NCI-H2196 treated with DMSO at 0.1 percent for 48 hours (cell line): ENCODE measurements around the gene SKA3.
"Not testable (repeated sequence)": the region's sequence is repeated elsewhere in the genome, so short reads cannot be mapped to it uniquely, and the experiment has no call there.

Experiments
- DNase-seq: peaks from one replicate; lab custom pipeline; 2025; ENCODE audit not compliant: unreplicated experiment; lab: John Stamatoyannopoulos, UW

Gene SKA3

DNA sequence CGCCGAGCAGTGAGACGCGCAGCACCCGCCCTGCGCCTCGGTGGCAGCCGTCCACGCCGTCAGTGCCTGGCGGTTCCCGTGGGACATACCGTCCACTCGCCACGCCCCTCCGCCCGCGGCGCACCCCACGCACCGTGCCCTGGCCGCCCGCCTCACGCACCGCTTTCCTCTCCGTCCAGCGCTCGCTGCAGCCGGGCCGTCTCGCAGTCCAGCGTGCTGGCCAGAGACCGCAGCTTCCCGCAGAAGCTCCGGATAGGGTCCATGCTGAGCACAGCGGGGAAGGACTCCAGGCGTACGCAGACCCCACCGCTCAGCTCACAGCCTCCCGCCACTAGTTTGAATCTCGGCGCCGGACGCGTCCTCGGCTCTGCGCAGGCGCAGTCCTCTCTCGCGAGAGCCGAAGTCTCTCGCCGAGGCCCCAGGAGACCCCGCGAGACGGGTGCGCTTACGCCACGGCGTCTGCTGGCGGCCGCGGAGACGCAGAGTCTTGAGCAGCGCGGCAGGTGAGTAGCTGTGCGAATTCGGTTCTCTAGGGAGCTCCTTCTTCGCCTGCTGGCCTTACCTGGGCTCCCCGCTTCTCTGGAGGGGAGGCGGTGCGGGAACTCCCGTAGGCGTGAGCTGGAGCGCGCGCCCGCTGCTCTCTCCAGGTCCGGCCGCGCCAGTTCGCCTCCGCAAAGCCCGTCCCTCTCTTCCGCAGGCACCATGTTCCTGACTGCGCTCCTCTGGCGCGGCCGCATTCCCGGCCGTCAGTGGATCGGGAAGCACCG is at the start of gene SKA3, which contains the start of gene MRPL57:
Gene SKA3 (minus strand): TSS at position 338 of the 767 bp plus-strand sequence. CDS start 75 bp downstream, at position 263.
Gene MRPL57 (plus strand): TSS at position 444 of the 767 bp plus-strand sequence. CDS start 259 bp downstream, at position 703.
- DNase-seq, result peak; percentile 56

GRCh38 chr13:21225082-21225481 is 48.7 kb upstream of the SKA3 start:
- DNase-seq, result no peak

DNA sequence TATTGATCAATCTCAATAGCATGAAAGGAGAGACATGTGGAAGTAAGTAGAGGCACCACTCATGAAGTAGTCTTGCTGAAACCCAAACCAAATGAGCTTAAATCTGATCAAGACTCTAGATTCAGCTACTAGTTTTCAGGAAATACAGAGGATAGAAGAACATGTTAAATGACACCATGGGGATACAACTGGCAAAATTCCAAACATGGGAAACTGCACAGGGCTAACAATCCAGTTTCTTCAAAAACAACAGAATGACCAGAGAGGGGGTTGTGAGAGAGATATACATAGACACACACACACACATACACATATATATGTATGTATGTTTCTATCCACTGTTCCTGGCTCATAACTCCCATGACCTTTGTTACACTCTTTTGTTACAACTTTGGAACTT is 44.9 kb upstream of the SKA3 start:
- no peak for DNase-seq

DNA sequence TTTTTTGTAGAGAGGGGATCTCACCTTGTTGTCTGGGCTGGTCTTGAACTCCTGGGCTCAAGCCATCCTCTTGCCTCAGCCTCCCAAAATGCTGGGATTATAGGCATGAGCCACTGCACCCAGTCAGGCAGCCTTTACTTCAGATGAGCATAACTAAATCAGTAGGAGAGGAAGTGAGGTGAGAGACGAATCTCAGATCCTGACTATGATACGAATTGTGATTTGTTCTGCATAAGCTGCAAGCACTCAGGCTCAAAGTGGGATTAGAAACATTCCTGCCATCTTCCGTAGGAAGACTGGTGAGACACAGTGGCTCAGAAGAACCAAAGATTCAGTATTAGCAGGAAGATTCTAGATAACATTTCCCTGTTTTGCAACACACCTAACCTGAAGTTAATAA is 43.4 kb upstream of the SKA3 start:
- DNase-seq, result not testable (repeated sequence)

DNA sequence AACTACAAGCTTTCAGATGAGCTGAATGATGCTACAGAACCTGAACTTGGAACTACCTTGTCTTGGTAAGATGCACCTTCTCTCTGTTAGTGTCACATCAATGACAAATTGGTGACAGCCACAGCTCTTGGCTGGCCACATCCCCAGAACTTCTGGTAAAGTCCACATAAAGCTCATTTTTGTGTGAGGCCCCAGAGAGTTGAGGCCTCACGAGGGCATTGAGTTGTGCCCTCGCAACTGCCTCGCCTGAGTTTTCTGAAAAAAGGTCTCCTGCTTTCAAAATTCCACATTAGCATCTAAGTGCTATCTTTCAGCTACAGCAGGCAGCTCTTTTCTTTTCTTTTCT is 42.7 kb upstream of the SKA3 start:
- no peak for DNase-seq

GRCh38 chr13:21218351-21219035 is 42.1 kb upstream of the SKA3 start:
- no peak for DNase-seq

DNA sequence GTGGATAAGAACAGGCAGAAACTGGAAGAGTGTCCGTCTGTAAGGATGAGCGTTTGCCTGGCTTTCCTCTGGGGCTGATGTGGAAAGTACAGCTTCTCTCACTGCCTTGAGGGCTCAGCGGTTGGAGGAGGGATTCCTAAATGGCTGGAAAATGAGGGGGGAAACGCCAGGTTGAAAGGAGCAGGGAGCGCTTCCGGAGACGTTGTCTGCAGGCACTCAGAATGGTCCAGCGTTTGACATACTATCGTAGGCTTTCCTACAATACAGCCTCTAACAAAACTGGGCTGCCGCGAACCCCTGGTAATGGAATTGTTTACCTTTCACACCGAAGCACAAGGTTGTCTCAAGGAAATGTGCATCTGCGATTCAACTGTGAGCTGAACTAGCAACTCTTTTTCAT is 40.0 kb upstream of the SKA3 start:
- DNase-seq, result no peak

DNA sequence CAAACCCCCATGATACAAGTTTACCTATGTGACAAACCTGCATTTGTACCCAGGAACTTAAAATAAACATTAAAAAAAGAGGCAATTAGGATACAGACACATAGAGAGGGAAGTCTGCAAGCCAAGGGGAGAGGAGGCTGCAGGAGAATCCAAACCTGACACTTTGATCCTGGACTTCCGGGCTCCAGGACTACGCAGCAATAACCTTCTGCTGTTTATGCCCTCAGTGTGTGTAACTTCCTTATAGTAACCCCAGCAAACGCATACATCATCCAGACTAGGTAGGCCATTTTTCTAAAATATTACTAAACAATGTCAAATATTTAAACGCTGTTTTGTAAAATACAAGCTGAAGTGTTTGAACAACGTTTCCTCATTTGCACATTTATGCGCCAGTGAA is 39.1 kb upstream of the SKA3 start:
- not testable (repeated sequence) for DNase-seq

DNA sequence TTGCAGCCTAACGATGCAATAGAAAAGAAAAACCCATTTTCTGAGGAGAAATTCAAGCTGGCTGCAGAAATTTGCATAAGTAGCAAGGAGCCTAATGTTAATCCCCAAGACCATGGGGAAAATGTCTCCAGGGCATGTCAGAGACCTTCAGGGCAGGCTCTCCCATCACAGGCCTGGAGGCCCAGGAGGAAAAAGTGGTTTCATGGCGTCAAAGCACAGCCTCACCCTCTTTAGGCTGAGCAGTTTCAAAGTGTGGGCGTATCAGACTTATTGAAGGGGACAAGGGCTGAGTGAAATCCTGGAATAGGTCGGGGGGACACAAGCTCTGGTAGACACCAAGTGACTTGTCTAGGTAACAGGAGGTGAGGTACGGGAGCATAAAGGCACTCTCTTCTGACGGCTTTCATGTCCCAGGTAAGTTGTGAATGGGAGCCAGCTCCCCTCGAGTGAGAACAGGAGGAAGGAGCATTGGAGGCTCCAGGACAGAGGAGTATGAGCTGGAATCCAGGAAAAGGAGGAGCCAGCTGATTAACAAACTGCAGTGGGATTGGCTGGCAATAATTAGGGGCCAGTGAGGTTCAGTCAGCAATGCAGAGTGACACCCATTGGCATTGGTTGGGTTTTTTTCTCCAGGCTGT is 35.9 kb upstream of the SKA3 start:
- DNase-seq, result no peak

DNA sequence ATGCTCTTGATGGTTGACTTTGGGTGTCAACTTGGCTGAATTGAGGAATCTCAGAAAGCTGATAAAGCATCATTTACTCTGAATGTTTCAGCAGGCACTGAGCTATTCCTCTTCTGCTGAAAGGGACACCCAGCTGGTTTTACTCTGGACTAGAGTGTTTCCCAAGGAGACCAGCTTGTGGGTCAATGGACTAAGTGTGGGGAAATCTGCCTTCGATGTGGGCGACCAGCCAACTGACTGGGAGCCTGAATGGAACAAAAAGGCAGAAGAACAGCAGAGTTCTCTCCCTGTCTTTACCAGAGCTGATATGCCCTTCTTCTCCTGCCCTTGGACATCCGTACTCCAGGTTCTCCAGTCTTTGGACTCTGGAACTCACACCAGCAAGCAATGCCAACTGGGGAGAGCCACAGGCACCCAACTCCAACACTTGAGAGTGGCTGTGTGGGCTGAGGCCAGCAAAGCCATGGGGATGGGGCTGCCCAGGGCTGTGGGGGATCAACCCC is 32.4 kb upstream of the SKA3 start:
- no peak for DNase-seq

GRCh38 chr13:21202767-21203531 is 26.6 kb upstream of the SKA3 start:
- no peak for DNase-seq

GRCh38 chr13:21201456-21202190 is 25.3 kb upstream of the SKA3 start:
- DNase-seq, result not testable (repeated sequence)

GRCh38 chr13:21198391-21198790 is 22.0 kb upstream of the SKA3 start:
- not testable (repeated sequence) for DNase-seq

GRCh38 chr13:21197606-21198225 is 21.4 kb upstream of the SKA3 start:
- DNase-seq, result not testable (repeated sequence)

- not testable (repeated sequence) for DNase-seq
Observed at GRCh38 chr13:21194756-21195155, 18.4 kb upstream of the SKA3 start.

- DNase-seq, result not testable (repeated sequence)
Observed at GRCh38 chr13:21186410-21186809, 10.1 kb upstream of the SKA3 start.

DNA sequence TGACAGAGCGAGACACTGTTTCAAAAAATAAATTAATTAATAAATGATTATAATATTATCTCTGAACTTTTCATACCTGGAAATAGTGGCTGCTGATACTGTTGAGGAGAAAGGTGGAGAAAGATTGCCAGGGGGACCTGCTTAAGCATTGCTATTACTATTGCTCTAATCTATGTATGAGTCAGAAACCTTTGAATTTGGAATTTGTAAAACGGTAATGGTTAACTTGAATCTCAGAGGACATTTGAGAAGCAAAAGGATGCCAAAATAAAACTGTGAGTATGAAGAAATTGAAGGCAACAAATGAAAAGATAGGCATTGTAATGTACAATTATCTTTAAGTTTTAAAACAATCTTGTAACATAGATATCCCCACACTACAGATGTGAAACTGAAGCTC is 5.3 kb upstream of the SKA3 start:
- no peak for DNase-seq

- DNase-seq, result no peak
Observed at GRCh38 chr13:21176982-21177284, 581 bp upstream of the SKA3 start.

- no peak for DNase-seq
Observed at GRCh38 chr13:21175656-21176214, 617 bp downstream of the SKA3 start.

DNA sequence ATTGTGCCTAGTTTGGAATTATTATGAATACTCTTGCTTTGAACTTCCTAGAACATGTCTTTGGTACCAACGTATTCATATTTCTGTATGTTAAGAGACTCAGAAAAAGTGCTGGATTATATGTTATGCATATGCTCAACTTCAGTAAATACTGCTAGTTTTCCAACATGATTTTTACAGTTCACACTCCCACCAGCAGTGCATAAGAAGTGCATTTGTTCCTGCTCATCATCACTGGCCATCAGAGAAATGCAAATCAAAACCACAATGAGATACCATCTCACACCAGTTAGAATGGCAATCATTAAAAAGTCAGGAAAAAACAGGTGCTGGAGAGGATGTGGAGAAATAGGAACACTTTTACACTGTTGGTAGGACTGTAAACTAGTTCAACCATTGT is 2.6 kb downstream of the SKA3 start:
- not testable (repeated sequence) for DNase-seq
